IMR-90 (cell line): Measurements from ENCODE around the gene KCNMA1. TPM values are rescaled to one million over a fixed set of nuclear protein-coding genes. Genes with fewer than 3 reads are reported as not detected.

Source experiments
- ATAC-seq: fragments of 200-7000 bp; cut with Tn5 transposase; 2 replicates; pipeline ENCODE4 v1.9.1; 2020; ENCODE audit warnings: low read depth, mild to moderate bottlenecking, moderate library complexity
- BruUV-seq: library from RNA; stranded (reverse); fragments of 400-500 nt; replicated peaks from 2 replicates; lab custom pipeline; 2021; lab: Mats Ljungman, UMichigan
- CTCF ChIA-PET: fragments of 300-600 bp; formaldehyde crosslinking; extraction: SDS; loops from one replicate; lab custom pipeline; 2021; ENCODE audit warnings: antibody characterized with exemption; lab: Yijun Ruan, JAX
- POLR2A ChIA-PET: fragments of 300-600 bp; sonication (Branson Sonifier 250); formaldehyde crosslinking; loops from one replicate; lab custom pipeline; 2022; ENCODE audit warnings: antibody characterized with exemption; ENCODE audit not compliant: unreplicated experiment; lab: Charles Lee
- DNase-seq: peaks from one replicate; pipeline ENCODE4 v3.0.0; 2013
- H2AFZ ChIP-seq: replicated peaks from 2 replicates; pipeline ENCODE3; 2013; ENCODE audit warnings: low read length, mild to moderate bottlenecking; ENCODE audit not compliant: poor library complexity
- H2AK5ac ChIP-seq: 2 replicates; pipeline ENCODE4 v1.6.1; 2013; ENCODE audit warnings: low read depth, low read length, inconsistent platforms
- H2AK9ac ChIP-seq: replicated peaks from 2 replicates; pipeline ENCODE3; 2013; ENCODE audit warnings: mild to moderate bottlenecking, low read depth, low read length, moderate library complexity; ENCODE audit not compliant: poor library complexity
- H2BK120ac ChIP-seq: 2 replicates; pipeline ENCODE4 v1.6.1; 2013; ENCODE audit warnings: low read depth, low read length, inconsistent platforms
- H2BK15ac ChIP-seq: 3 replicates; pipeline ENCODE4 v1.6.1; 2013; ENCODE audit warnings: low read depth, low read length, inconsistent platforms
- H2BK20ac ChIP-seq: 2 replicates; pipeline ENCODE4 v1.6.1; 2013; ENCODE audit warnings: low read depth, mild to moderate bottlenecking, inconsistent platforms, low read length, moderate library complexity
- H2BK5ac ChIP-seq: 2 replicates; pipeline ENCODE4 v1.6.1; 2013; ENCODE audit warnings: mild to moderate bottlenecking, low read depth, low read length, inconsistent platforms; ENCODE audit not compliant: poor library complexity, severe bottlenecking
- H3K14ac ChIP-seq: replicated peaks from 2 replicates; pipeline ENCODE4 v1.6.1; 2013; ENCODE audit warnings: low read depth, low read length, inconsistent platforms
- H3K18ac ChIP-seq: 2 replicates; pipeline ENCODE4 v1.6.1; 2013; ENCODE audit warnings: low read depth, low read length, control low read depth
- H3K23ac ChIP-seq: 2 replicates; pipeline ENCODE4 v1.6.1; 2013; ENCODE audit warnings: low read depth, low read length, inconsistent platforms
- H3K27ac ChIP-seq: 2 replicates; pipeline ENCODE4 v1.5.1; 2013; ENCODE audit warnings: mild to moderate bottlenecking, control low read depth, low read length; ENCODE audit not compliant: insufficient read depth
- H3K27me3 ChIP-seq: 2 replicates; pipeline ENCODE4 v1.6.1; 2013; ENCODE audit warnings: low read length; ENCODE audit not compliant: control insufficient read depth, insufficient read depth
- H3K36me3 ChIP-seq: 2 replicates; pipeline ENCODE4 v1.6.1; 2013; ENCODE audit warnings: low read length, mixed read lengths; ENCODE audit not compliant: control insufficient read depth, insufficient read depth
- H3K4ac ChIP-seq: 2 replicates; pipeline ENCODE4 v1.6.1; 2013; ENCODE audit warnings: low read depth, low read length, inconsistent platforms
- H3K4me1 ChIP-seq: 2 replicates; pipeline ENCODE4 v1.6.1; 2013; ENCODE audit warnings: low read length, mixed read lengths; ENCODE audit not compliant: control insufficient read depth, insufficient read depth
- H3K4me2 ChIP-seq: 2 replicates; pipeline ENCODE4 v1.6.1; 2013; ENCODE audit warnings: low read depth, mild to moderate bottlenecking, control low read depth, low read length, moderate library complexity
- H3K4me3 ChIP-seq: 2 replicates; pipeline ENCODE4 v1.5.1; 2013; ENCODE audit warnings: low read depth, mild to moderate bottlenecking, control low read depth, low read length, moderate library complexity; ENCODE audit not compliant: insufficient read depth
- H3K56ac ChIP-seq: 2 replicates; pipeline ENCODE4 v1.6.1; 2013; ENCODE audit warnings: low read length, inconsistent platforms; ENCODE audit not compliant: insufficient read depth; ENCODE audit errors: extremely low read depth
- H3K79me1 ChIP-seq, 2 experiments: 2 replicates each; pipeline ENCODE4 v1.6.1; 2013; ENCODE audit warnings: low read length in 2 of 2, inconsistent platforms in 1 of 2, low read depth in 1 of 2
- H3K9ac ChIP-seq: 2 replicates; pipeline ENCODE4 v1.6.1; 2013; ENCODE audit warnings: low read depth, low read length, control low read depth
- H3K9me1 ChIP-seq: 2 replicates; pipeline ENCODE4 v1.6.1; 2013; ENCODE audit warnings: low read length, inconsistent platforms; ENCODE audit not compliant: insufficient read depth
- H3K9me3 ChIP-seq: 2 replicates; pipeline ENCODE4 v1.6.1; 2013; ENCODE audit warnings: low read length; ENCODE audit not compliant: control insufficient read depth, insufficient read depth
- H4K20me1 ChIP-seq: 2 replicates; pipeline ENCODE4 v1.6.1; 2013; ENCODE audit warnings: low read length, inconsistent platforms; ENCODE audit not compliant: insufficient read depth
- H4K5ac ChIP-seq: 2 replicates; pipeline ENCODE4 v1.6.1; 2013; ENCODE audit warnings: mild to moderate bottlenecking, low read depth, low read length, control low read depth
- H4K8ac ChIP-seq, 2 experiments: 2 replicates each; pipeline ENCODE4 v1.6.1; 2013; ENCODE audit warnings: low read depth in 2 of 2, low read length in 2 of 2, control low read depth in 1 of 2, inconsistent platforms in 1 of 2
- H4K91ac ChIP-seq: 2 replicates; pipeline ENCODE4 v1.6.1; 2013; ENCODE audit warnings: low read depth, low read length, inconsistent platforms; ENCODE audit not compliant: insufficient read depth
- BHLHE40 ChIP-seq: fragments of 150-350 bp; IDR thresholded peaks from 2 replicates; pipeline ENCODE4 v1.6.1; 2016; ENCODE audit warnings: mild to moderate bottlenecking, low read depth, low read length
- CEBPB ChIP-seq: IDR thresholded peaks from 2 replicates; pipeline ENCODE4 v1.6.1; 2012; ENCODE audit warnings: low read depth, low read length, improper control_type of control experiment
- CHD1 ChIP-seq: IDR thresholded peaks from 2 replicates; pipeline ENCODE4 v1.6.1; 2012; ENCODE audit warnings: low read depth, low read length, improper control_type of control experiment
- CTCF ChIP-seq: conservative IDR thresholded peaks from 2 replicates; pipeline ENCODE4 v1.5.1; 2012; ENCODE audit warnings: mild to moderate bottlenecking, low read depth, low read length, improper control_type of control experiment
- ELK1 ChIP-seq: fragments of 150-350 bp; IDR thresholded peaks from 2 replicates; pipeline ENCODE4 v1.6.1; 2016; ENCODE audit warnings: low read depth, mild to moderate bottlenecking, low read length, moderate library complexity, borderline replicate concordance
- FOS ChIP-seq: fragments of 150-350 bp; IDR thresholded peaks from 2 replicates; pipeline ENCODE4 v1.6.1; 2016; ENCODE audit warnings: low read depth, low read length
- MAFK ChIP-seq: IDR thresholded peaks from 2 replicates; pipeline ENCODE4 v1.6.1; 2012; ENCODE audit warnings: low read depth, low read length, improper control_type of control experiment
- MAZ ChIP-seq: IDR thresholded peaks from 2 replicates; pipeline ENCODE4 v1.6.1; 2012; ENCODE audit warnings: low read depth, mild to moderate bottlenecking, low read length, improper control_type of control experiment, moderate library complexity, borderline replicate concordance
- MXI1 ChIP-seq: IDR thresholded peaks from 2 replicates; pipeline ENCODE4 v1.6.1; 2012; ENCODE audit warnings: low read depth, mild to moderate bottlenecking, low read length, moderate library complexity, borderline replicate concordance
- NFE2L2 ChIP-seq: fragments of 150-350 bp; IDR thresholded peaks from 2 replicates; pipeline ENCODE4 v1.6.1; 2016; ENCODE audit warnings: low read depth, mild to moderate bottlenecking, low read length
- POLR2A ChIP-seq: IDR thresholded peaks from 2 replicates; pipeline ENCODE4 v1.6.1; 2012; ENCODE audit warnings: mild to moderate bottlenecking, low read depth, low read length
- RAD21 ChIP-seq: IDR thresholded peaks from 2 replicates; pipeline ENCODE4 v1.6.1; 2012; ENCODE audit warnings: low read length, improper control_type of control experiment
- RCOR1 ChIP-seq: IDR thresholded peaks from 2 replicates; pipeline ENCODE4 v1.6.1; 2012; ENCODE audit warnings: mild to moderate bottlenecking, low read length, improper control_type of control experiment; ENCODE audit not compliant: insufficient replicate concordance
- RFX5 ChIP-seq: IDR thresholded peaks from 2 replicates; pipeline ENCODE4 v1.8.0; 2012; ENCODE audit warnings: low read depth, mild to moderate bottlenecking, low read length, moderate library complexity
- SMC3 ChIP-seq: fragments of 150-350 bp; IDR thresholded peaks from 2 replicates; pipeline ENCODE4 v1.6.1; 2016; ENCODE audit warnings: low read depth, mild to moderate bottlenecking, antibody characterized with exemption, low read length, moderate library complexity
- USF2 ChIP-seq: fragments of 150-350 bp; IDR thresholded peaks from 2 replicates; pipeline ENCODE4 v1.6.1; 2017; ENCODE audit warnings: mild to moderate bottlenecking, antibody characterized with exemption, low read length, low read depth
- WGBS, 2 experiments: methylation state at CpG; one replicate each; pipeline versions ENCODE4 v1.1.5 to v1.1.7; 2013; ENCODE audit warnings: missing lambda C conversion rate in 2 of 2; ENCODE audit not compliant: insufficient read length in 1 of 2; ENCODE audit errors: extremely low coverage in 2 of 2; 5-methylcytosine and 5-hydroxymethylcytosine counted together
- dilution Hi-C: fragments of 300-500 bp; cut with HindIII; formaldehyde crosslinking; loops from one replicate; pipeline ENCODE4 v1.14.3; 2018; ENCODE audit warnings: low sequenced_read_pairs; ENCODE audit not compliant: unreplicated experiment
- in situ Hi-C: fragments of 300-500 bp; cut with MboI; formaldehyde crosslinking; loops from 3 replicates; pipeline ENCODE4 v1.14.3; 2019; ENCODE audit warnings: low sequenced_read_pairs, inconsistent platforms, mixed read lengths
- intact Hi-C: fragments of 100-400 bp; cut with micrococcal nuclease; formaldehyde crosslinking; loops from 2 replicates; pipeline ENCODE4 v1.10.0; 2022
- polyA plus RNA-seq, 3 experiments: library from polyadenylated mRNA; depleted of rRNA; stranded (reverse); fragments of >200 nt; gene quantifications; 2 replicates each; pipeline ENCODE4 v1.2.3, GENCODE V29; 2012; ENCODE audit warnings: low replicate concordance in 1 of 3
- total RNA-seq: library from RNA; depleted of rRNA; stranded (reverse); fragments of >200 nt; gene quantifications from 2 replicates; pipeline ENCODE4 v1.2.3, GENCODE V29; 2012

KCNMA1 gene
- total and polyA plus RNA-seq, 2 of the 4 experiments (the other 2 are of a cell fraction), result 25.6 to 29.6 TPM

GRCh38 chr10:77444041-77444440 lies 193.6 kb downstream of the KCNMA1 start:
- Histone ChIP-seq H3K56ac (no peak overlapping the region), H3K9me1 (0 out of 2 replicates have a peak, but pooled peaks cover 4% of the 10 kb centered on the region), H2BK20ac (no peak overlapping the region), H2BK5ac (no peak overlapping the region), H3K9me3 (no peaks in the 10 kb centered on the region), H3K23ac (no peak overlapping the region), H3K4me3 (no peak overlapping the region), H4K8ac (no peak overlapping the region), H3K4me1 (peaks cover 2% of the 10 kb centered on the region; the same call in 1 of the 2 replicates), H2AFZ (no peak overlapping the region), H4K91ac (no peak overlapping the region), H4K20me1 (no peaks in the 10 kb centered on the region), H3K14ac (no peak overlapping the region), H3K18ac (no peak overlapping the region), H2AK9ac (no peak overlapping the region), H3K27me3 (no peaks in the 10 kb centered on the region), H3K36me3 (no peaks in the 10 kb centered on the region), H2BK15ac (no peak overlapping the region), H3K4ac (no peak overlapping the region), H4K5ac (no peak overlapping the region), H3K27ac (no peak overlapping the region), H3K79me1 (no peaks in the 10 kb centered on the region; a peak in 1 of 4 replicates), H3K9ac (no peak overlapping the region), H3K4me2 (no peak overlapping the region), H2BK120ac (no peak overlapping the region), H2AK5ac (no peak overlapping the region)
- DNase-seq (no peak), ATAC-seq (no peak)
- no peak for TF ChIP-seq USF2
- no peak for TF ChIP-seq SMC3
- no peak for TF ChIP-seq RFX5
- TF ChIP-seq CEBPB, result no peak
- TF ChIP-seq MAZ, result no peak
- no peak for TF ChIP-seq RCOR1
- TF ChIP-seq MXI1, result no peak
- no peak for TF ChIP-seq RAD21
- TF ChIP-seq CHD1, result no peak
- no peak for TF ChIP-seq POLR2A
- no peak for TF ChIP-seq NFE2L2
- TF ChIP-seq CTCF, result no peak
- no peak for TF ChIP-seq BHLHE40
- no peak for TF ChIP-seq FOS
- TF ChIP-seq ELK1, result no peak
- TF ChIP-seq MAFK, result no peak
- BruUV-seq, result no TSS peak
- POLR2A ChIA-PET, result no interaction called here
- CTCF ChIA-PET, result no interaction called here
- dilution Hi-C loops, result no loop called here
- in situ Hi-C loops, result no loop called here
- no CpG with 5 or more reads among the region's 2 CpGs for WGBS, 2 experiments
- intact Hi-C loops, result no loop called here
